ENCODE data around the gene OR13H1.
"Not testable (repeated sequence)": the region's sequence is repeated elsewhere in the genome, so short reads cannot be mapped to it uniquely, and the experiment has no call there.

DNA sequence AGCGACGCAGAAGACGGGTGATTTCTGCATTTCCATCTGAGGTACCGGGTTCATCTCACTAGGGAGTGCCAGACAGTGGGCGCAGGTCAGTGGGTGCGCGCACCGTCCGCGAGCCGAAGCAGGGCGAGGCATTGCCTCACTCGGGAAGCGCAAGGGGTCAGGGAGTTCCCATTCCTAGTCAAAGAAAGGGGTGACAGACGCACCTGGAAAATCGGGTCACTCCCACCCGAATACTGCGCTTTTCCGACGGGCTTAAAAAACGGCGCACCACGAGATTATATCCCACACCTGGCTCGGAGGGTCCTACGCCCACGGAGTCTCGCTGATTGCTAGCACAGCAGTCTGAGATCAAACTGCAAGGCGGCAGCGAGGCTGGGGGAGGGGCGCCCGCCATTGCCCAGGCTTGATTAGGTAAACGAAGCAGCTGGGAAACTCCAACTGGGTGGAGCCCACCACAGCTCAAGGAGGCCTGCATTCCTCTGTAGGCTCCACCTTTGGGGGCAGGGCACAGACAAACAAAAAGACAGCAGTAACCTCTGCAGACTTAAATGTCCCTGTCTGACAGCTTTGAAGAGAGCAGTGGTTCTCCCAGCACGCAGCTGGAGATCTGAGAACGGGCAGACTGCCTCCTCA, 35.0 kb downstream of the OR13H1 start:
- TF ChIP-seq, protein P1, sequence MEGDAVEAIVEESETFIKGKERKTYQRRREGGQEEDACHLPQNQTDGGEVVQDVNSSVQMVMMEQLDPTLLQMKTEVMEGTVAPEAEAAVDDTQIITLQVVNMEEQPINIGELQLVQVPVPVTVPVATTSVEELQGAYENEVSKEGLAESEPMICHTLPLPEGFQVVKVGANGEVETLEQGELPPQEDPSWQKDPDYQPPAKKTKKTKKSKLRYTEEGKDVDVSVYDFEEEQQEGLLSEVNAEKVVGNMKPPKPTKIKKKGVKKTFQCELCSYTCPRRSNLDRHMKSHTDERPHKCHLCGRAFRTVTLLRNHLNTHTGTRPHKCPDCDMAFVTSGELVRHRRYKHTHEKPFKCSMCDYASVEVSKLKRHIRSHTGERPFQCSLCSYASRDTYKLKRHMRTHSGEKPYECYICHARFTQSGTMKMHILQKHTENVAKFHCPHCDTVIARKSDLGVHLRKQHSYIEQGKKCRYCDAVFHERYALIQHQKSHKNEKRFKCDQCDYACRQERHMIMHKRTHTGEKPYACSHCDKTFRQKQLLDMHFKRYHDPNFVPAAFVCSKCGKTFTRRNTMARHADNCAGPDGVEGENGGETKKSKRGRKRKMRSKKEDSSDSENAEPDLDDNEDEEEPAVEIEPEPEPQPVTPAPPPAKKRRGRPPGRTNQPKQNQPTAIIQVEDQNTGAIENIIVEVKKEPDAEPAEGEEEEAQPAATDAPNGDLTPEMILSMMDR (IDR thresholded peaks at IDR 0.05; ENCODE audit: low read depth, low read length, missing input control) = not testable (repeated sequence)
- TF ChIP-seq HNF4A (conservative IDR thresholded peaks at IDR 0.05) = not testable (repeated sequence)

Measured in liver (tissue), 3 donors.